IMR-90 (cell line): ENCODE results near the gene RBFOX2. TPM values are rescaled to one million over a fixed set of nuclear protein-coding genes. Genes with fewer than 3 reads are reported as not detected.

Source experiments
- ATAC-seq: fragments of 200-7000 bp; cut with Tn5 transposase; 2 replicates; pipeline ENCODE4 v1.9.1; 2020; ENCODE audit warnings: low read depth, mild to moderate bottlenecking, moderate library complexity
- BruUV-seq: library from RNA; stranded (reverse); fragments of 400-500 nt; replicated peaks from 2 replicates; lab custom pipeline; 2021; lab: Mats Ljungman, UMichigan
- CTCF ChIA-PET: fragments of 300-600 bp; formaldehyde crosslinking; extraction: SDS; loops from one replicate; lab custom pipeline; 2021; ENCODE audit warnings: antibody characterized with exemption; lab: Yijun Ruan, JAX
- POLR2A ChIA-PET: fragments of 300-600 bp; sonication (Branson Sonifier 250); formaldehyde crosslinking; loops from one replicate; lab custom pipeline; 2022; ENCODE audit warnings: antibody characterized with exemption; ENCODE audit not compliant: unreplicated experiment; lab: Charles Lee
- DNase-seq: peaks from one replicate; pipeline ENCODE4 v3.0.0; 2013
- H2AFZ ChIP-seq: replicated peaks from 2 replicates; pipeline ENCODE3; 2013; ENCODE audit warnings: low read length, mild to moderate bottlenecking; ENCODE audit not compliant: poor library complexity
- H2AK5ac ChIP-seq: 2 replicates; pipeline ENCODE4 v1.6.1; 2013; ENCODE audit warnings: low read depth, low read length, inconsistent platforms
- H2AK9ac ChIP-seq: replicated peaks from 2 replicates; pipeline ENCODE3; 2013; ENCODE audit warnings: mild to moderate bottlenecking, low read depth, low read length, moderate library complexity; ENCODE audit not compliant: poor library complexity
- H2BK120ac ChIP-seq: 2 replicates; pipeline ENCODE4 v1.6.1; 2013; ENCODE audit warnings: low read depth, low read length, inconsistent platforms
- H2BK15ac ChIP-seq: 3 replicates; pipeline ENCODE4 v1.6.1; 2013; ENCODE audit warnings: low read depth, low read length, inconsistent platforms
- H2BK20ac ChIP-seq: 2 replicates; pipeline ENCODE4 v1.6.1; 2013; ENCODE audit warnings: low read depth, mild to moderate bottlenecking, inconsistent platforms, low read length, moderate library complexity
- H2BK5ac ChIP-seq: 2 replicates; pipeline ENCODE4 v1.6.1; 2013; ENCODE audit warnings: mild to moderate bottlenecking, low read depth, low read length, inconsistent platforms; ENCODE audit not compliant: poor library complexity, severe bottlenecking
- H3K14ac ChIP-seq: replicated peaks from 2 replicates; pipeline ENCODE4 v1.6.1; 2013; ENCODE audit warnings: low read depth, low read length, inconsistent platforms
- H3K18ac ChIP-seq: 2 replicates; pipeline ENCODE4 v1.6.1; 2013; ENCODE audit warnings: low read depth, low read length, control low read depth
- H3K23ac ChIP-seq: 2 replicates; pipeline ENCODE4 v1.6.1; 2013; ENCODE audit warnings: low read depth, low read length, inconsistent platforms
- H3K27ac ChIP-seq: 2 replicates; pipeline ENCODE4 v1.5.1; 2013; ENCODE audit warnings: mild to moderate bottlenecking, control low read depth, low read length; ENCODE audit not compliant: insufficient read depth
- H3K27me3 ChIP-seq: 2 replicates; pipeline ENCODE4 v1.6.1; 2013; ENCODE audit warnings: low read length; ENCODE audit not compliant: control insufficient read depth, insufficient read depth
- H3K36me3 ChIP-seq: 2 replicates; pipeline ENCODE4 v1.6.1; 2013; ENCODE audit warnings: low read length, mixed read lengths; ENCODE audit not compliant: control insufficient read depth, insufficient read depth
- H3K4ac ChIP-seq: 2 replicates; pipeline ENCODE4 v1.6.1; 2013; ENCODE audit warnings: low read depth, low read length, inconsistent platforms
- H3K4me1 ChIP-seq: 2 replicates; pipeline ENCODE4 v1.6.1; 2013; ENCODE audit warnings: low read length, mixed read lengths; ENCODE audit not compliant: control insufficient read depth, insufficient read depth
- H3K4me2 ChIP-seq: 2 replicates; pipeline ENCODE4 v1.6.1; 2013; ENCODE audit warnings: low read depth, mild to moderate bottlenecking, control low read depth, low read length, moderate library complexity
- H3K4me3 ChIP-seq: 2 replicates; pipeline ENCODE4 v1.5.1; 2013; ENCODE audit warnings: low read depth, mild to moderate bottlenecking, control low read depth, low read length, moderate library complexity; ENCODE audit not compliant: insufficient read depth
- H3K56ac ChIP-seq: 2 replicates; pipeline ENCODE4 v1.6.1; 2013; ENCODE audit warnings: low read length, inconsistent platforms; ENCODE audit not compliant: insufficient read depth; ENCODE audit errors: extremely low read depth
- H3K79me1 ChIP-seq, 2 experiments: 2 replicates each; pipeline ENCODE4 v1.6.1; 2013; ENCODE audit warnings: low read length in 2 of 2, inconsistent platforms in 1 of 2, low read depth in 1 of 2
- H3K9ac ChIP-seq: 2 replicates; pipeline ENCODE4 v1.6.1; 2013; ENCODE audit warnings: low read depth, low read length, control low read depth
- H3K9me1 ChIP-seq: 2 replicates; pipeline ENCODE4 v1.6.1; 2013; ENCODE audit warnings: low read length, inconsistent platforms; ENCODE audit not compliant: insufficient read depth
- H3K9me3 ChIP-seq: 2 replicates; pipeline ENCODE4 v1.6.1; 2013; ENCODE audit warnings: low read length; ENCODE audit not compliant: control insufficient read depth, insufficient read depth
- H4K20me1 ChIP-seq: 2 replicates; pipeline ENCODE4 v1.6.1; 2013; ENCODE audit warnings: low read length, inconsistent platforms; ENCODE audit not compliant: insufficient read depth
- H4K5ac ChIP-seq: 2 replicates; pipeline ENCODE4 v1.6.1; 2013; ENCODE audit warnings: mild to moderate bottlenecking, low read depth, low read length, control low read depth
- H4K8ac ChIP-seq, 2 experiments: 2 replicates each; pipeline ENCODE4 v1.6.1; 2013; ENCODE audit warnings: low read depth in 2 of 2, low read length in 2 of 2, control low read depth in 1 of 2, inconsistent platforms in 1 of 2
- H4K91ac ChIP-seq: 2 replicates; pipeline ENCODE4 v1.6.1; 2013; ENCODE audit warnings: low read depth, low read length, inconsistent platforms; ENCODE audit not compliant: insufficient read depth
- CHD1 ChIP-seq: IDR thresholded peaks from 2 replicates; pipeline ENCODE4 v1.6.1; 2012; ENCODE audit warnings: low read depth, low read length, improper control_type of control experiment
- FOS ChIP-seq: fragments of 150-350 bp; IDR thresholded peaks from 2 replicates; pipeline ENCODE4 v1.6.1; 2016; ENCODE audit warnings: low read depth, low read length
- MAFK ChIP-seq: IDR thresholded peaks from 2 replicates; pipeline ENCODE4 v1.6.1; 2012; ENCODE audit warnings: low read depth, low read length, improper control_type of control experiment
- MXI1 ChIP-seq: IDR thresholded peaks from 2 replicates; pipeline ENCODE4 v1.6.1; 2012; ENCODE audit warnings: low read depth, mild to moderate bottlenecking, low read length, moderate library complexity, borderline replicate concordance
- NFE2L2 ChIP-seq: fragments of 150-350 bp; IDR thresholded peaks from 2 replicates; pipeline ENCODE4 v1.6.1; 2016; ENCODE audit warnings: low read depth, mild to moderate bottlenecking, low read length
- RAD21 ChIP-seq: IDR thresholded peaks from 2 replicates; pipeline ENCODE4 v1.6.1; 2012; ENCODE audit warnings: low read length, improper control_type of control experiment
- WGBS, 2 experiments: methylation state at CpG; one replicate each; pipeline versions ENCODE4 v1.1.5 to v1.1.7; 2013; ENCODE audit warnings: missing lambda C conversion rate in 2 of 2; ENCODE audit not compliant: insufficient read length in 1 of 2; ENCODE audit errors: extremely low coverage in 2 of 2; 5-methylcytosine and 5-hydroxymethylcytosine counted together
- dilution Hi-C: fragments of 300-500 bp; cut with HindIII; formaldehyde crosslinking; loops from one replicate; pipeline ENCODE4 v1.14.3; 2018; ENCODE audit warnings: low sequenced_read_pairs; ENCODE audit not compliant: unreplicated experiment
- in situ Hi-C: fragments of 300-500 bp; cut with MboI; formaldehyde crosslinking; loops from 3 replicates; pipeline ENCODE4 v1.14.3; 2019; ENCODE audit warnings: low sequenced_read_pairs, inconsistent platforms, mixed read lengths
- intact Hi-C: fragments of 100-400 bp; cut with micrococcal nuclease; formaldehyde crosslinking; loops from 2 replicates; pipeline ENCODE4 v1.10.0; 2022
- polyA plus RNA-seq, 3 experiments: library from polyadenylated mRNA; depleted of rRNA; stranded (reverse); fragments of >200 nt; gene quantifications; 2 replicates each; pipeline ENCODE4 v1.2.3, GENCODE V29; 2012; ENCODE audit warnings: low replicate concordance in 1 of 3
- total RNA-seq: library from RNA; depleted of rRNA; stranded (reverse); fragments of >200 nt; gene quantifications from 2 replicates; pipeline ENCODE4 v1.2.3, GENCODE V29; 2012
- TF ChIP-seq, protein P1 (sequence below): fragments of 150-350 bp; IDR thresholded peaks from 2 replicates; pipeline ENCODE4 v1.6.1; 2017; ENCODE audit warnings: mild to moderate bottlenecking, antibody characterized with exemption, low read length, low read depth
- TF ChIP-seq, protein P2 (sequence below): conservative IDR thresholded peaks from 2 replicates; pipeline ENCODE4 v1.5.1; 2012; ENCODE audit warnings: mild to moderate bottlenecking, low read depth, low read length, improper control_type of control experiment

RBFOX2 gene
- total and polyA plus RNA-seq, 2 of the 4 experiments (the other 2 are of a cell fraction) = 146 to 178 TPM

DNA sequence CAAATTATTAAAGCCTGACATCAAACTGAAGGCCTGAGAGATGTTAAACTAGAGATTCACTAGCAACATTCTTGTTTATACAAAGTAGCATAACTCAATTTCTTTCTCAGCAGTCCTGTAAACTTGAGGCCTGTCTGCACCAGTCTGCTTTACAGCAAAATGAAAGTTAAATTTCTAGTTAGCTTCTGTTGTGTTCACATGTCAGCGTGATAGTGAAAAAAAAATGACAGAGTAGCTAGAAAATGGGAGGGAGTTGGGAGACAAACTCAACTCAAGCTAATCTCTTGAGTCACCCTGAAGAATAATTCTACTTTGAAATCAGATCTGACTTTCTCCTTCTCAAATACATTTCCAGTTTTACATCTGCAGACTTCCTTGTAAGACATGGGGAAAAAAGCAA lies 6.5 kb downstream of the RBFOX2 start:
- ChIA-PET CTCF (interaction anchor here (0.6 to 1.1 kb wide), 3 partner anchors 43 to 123 kb away, joined by 4 read pairs; no protein-coding TSS in a partner anchor), POLR2A (no interaction called here)
- H3K9me3 ChIP-seq = no peaks in the 10 kb centered on the region
- dilution Hi-C loops = no loop called here
- peak overlapping the region; percentile 29; the same call in 1 of the 2 replicates for H2BK120ac ChIP-seq
- no peak overlapping the region; the same call in 1 of the 2 replicates for H4K5ac ChIP-seq
- H3K9ac ChIP-seq = peak overlapping the region; percentile 42; the same call in 1 of the 2 replicates
- in situ Hi-C loops = no loop called here
- ATAC-seq (peak; percentile 79), DNase-seq (peak; percentile 90)
- peak overlapping the region; percentile 48; the same call in 1 of the 2 replicates for H3K14ac ChIP-seq
- peak overlapping the region; percentile 24; the same call in 1 of the 2 replicates for H4K91ac ChIP-seq
- peaks cover 19% of the 10 kb centered on the region for H3K4me1 ChIP-seq
- H2AFZ ChIP-seq = no peak overlapping the region
- peak overlapping the region; percentile 91 for H2BK5ac ChIP-seq
- no peaks in the 10 kb centered on the region for H3K27me3 ChIP-seq
- H2AK9ac ChIP-seq = no peak overlapping the region
- H3K4me2 ChIP-seq = peak overlapping the region; percentile 97
- H3K79me1 ChIP-seq = peaks cover 26 to 69% of the 10 kb centered on the region in 2 experiments
- TF ChIP-seq MAFK (no peak), FOS (no peak), MXI1 (no peak), NFE2L2 (no peak), RAD21 (0 out of 2 replicates have a peak, but pooled peaks have one; percentile 4), CHD1 (no peak)
- TF ChIP-seq, protein P1, sequence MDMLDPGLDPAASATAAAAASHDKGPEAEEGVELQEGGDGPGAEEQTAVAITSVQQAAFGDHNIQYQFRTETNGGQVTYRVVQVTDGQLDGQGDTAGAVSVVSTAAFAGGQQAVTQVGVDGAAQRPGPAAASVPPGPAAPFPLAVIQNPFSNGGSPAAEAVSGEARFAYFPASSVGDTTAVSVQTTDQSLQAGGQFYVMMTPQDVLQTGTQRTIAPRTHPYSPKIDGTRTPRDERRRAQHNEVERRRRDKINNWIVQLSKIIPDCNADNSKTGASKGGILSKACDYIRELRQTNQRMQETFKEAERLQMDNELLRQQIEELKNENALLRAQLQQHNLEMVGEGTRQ = no peak
- TF ChIP-seq, protein P2, sequence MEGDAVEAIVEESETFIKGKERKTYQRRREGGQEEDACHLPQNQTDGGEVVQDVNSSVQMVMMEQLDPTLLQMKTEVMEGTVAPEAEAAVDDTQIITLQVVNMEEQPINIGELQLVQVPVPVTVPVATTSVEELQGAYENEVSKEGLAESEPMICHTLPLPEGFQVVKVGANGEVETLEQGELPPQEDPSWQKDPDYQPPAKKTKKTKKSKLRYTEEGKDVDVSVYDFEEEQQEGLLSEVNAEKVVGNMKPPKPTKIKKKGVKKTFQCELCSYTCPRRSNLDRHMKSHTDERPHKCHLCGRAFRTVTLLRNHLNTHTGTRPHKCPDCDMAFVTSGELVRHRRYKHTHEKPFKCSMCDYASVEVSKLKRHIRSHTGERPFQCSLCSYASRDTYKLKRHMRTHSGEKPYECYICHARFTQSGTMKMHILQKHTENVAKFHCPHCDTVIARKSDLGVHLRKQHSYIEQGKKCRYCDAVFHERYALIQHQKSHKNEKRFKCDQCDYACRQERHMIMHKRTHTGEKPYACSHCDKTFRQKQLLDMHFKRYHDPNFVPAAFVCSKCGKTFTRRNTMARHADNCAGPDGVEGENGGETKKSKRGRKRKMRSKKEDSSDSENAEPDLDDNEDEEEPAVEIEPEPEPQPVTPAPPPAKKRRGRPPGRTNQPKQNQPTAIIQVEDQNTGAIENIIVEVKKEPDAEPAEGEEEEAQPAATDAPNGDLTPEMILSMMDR = no peak
- peak overlapping the region; percentile 17; the same call in 1 of the 2 replicates for H3K4me3 ChIP-seq
- no peak overlapping the region for H2BK20ac ChIP-seq
- no peak overlapping the region for H3K18ac ChIP-seq
- no TSS peak for BruUV-seq
- H4K8ac ChIP-seq = peak overlapping the region in 1 of 2 experiments; percentile 37; a peak in 1 of 4 replicates
- no peak overlapping the region for H2AK5ac ChIP-seq
- H2BK15ac ChIP-seq = no peak overlapping the region
- 0 out of 2 replicates have a peak overlapping the region, but pooled peaks have one; percentile 16 for H3K56ac ChIP-seq
- peak overlapping the region; percentile 89; the same call in 1 of the 2 replicates for H3K27ac ChIP-seq
- H3K9me1 ChIP-seq = peaks cover 14% of the 10 kb centered on the region
- H3K4ac ChIP-seq = peak overlapping the region; percentile 55; the same call in 1 of the 2 replicates
- H4K20me1 ChIP-seq = peaks cover 60% of the 10 kb centered on the region
- peaks cover 2% of the 10 kb centered on the region; the same call in 1 of the 2 replicates for H3K36me3 ChIP-seq
- intact Hi-C loops = no loop called here
- H3K23ac ChIP-seq = peak overlapping the region; percentile 82; the same call in 1 of the 2 replicates
- WGBS, 2 experiments = no CpG with 5 or more reads among the region's 1 CpG
